Activated CD4-positive, alpha-beta T cell treated with anti-CD3 and anti-CD28 coated beads, Interleukin-2, amount 10 ng/mL, durations not matched to agents 24 days and 14 days (primary cell): ENCODE data around the gene BAIAP2L2. TPM values are rescaled to one million over a fixed set of nuclear protein-coding genes. Genes with fewer than 3 reads are reported as not detected.

Experiments
- DNase-seq: peaks from one replicate; pipeline ENCODE4 v3.0.0; 2022
- H3K27ac Mint-ChIP-seq: one replicate; pipeline ENCODE4 v1.8.0; 2022; ENCODE audit warnings: mild to moderate bottlenecking, mixed read lengths
- H3K27me3 Mint-ChIP-seq: one replicate; pipeline ENCODE4 v1.8.0; 2022; ENCODE audit warnings: mixed read lengths
- H3K36me3 Mint-ChIP-seq: one replicate; pipeline ENCODE4 v1.8.0; 2022; ENCODE audit warnings: low read depth, mild to moderate bottlenecking, mixed read lengths
- H3K4me1 Mint-ChIP-seq: one replicate; pipeline ENCODE4 v1.8.0; 2021; ENCODE audit warnings: mixed read lengths
- H3K4me3 Mint-ChIP-seq: one replicate; pipeline ENCODE4 v1.8.0; 2022; ENCODE audit warnings: mild to moderate bottlenecking, moderate library complexity, mixed read lengths
- H3K9me3 Mint-ChIP-seq: one replicate; pipeline ENCODE4 v1.8.0; 2021; ENCODE audit warnings: mixed read lengths
- intact Hi-C: fragments of 100-400 bp; cut with micrococcal nuclease; formaldehyde crosslinking; loops from one replicate; pipeline ENCODE4 v1.15.1; 2023
- total RNA-seq: library from RNA; stranded (reverse); gene quantifications from 2 replicates; pipeline ENCODE4 v1.2.3, GENCODE V29; 2022

Gene BAIAP2L2
- total RNA-seq, 1 donor from 2014 or later, result 0.19 TPM

GRCh38 chr22:38075961-38076360 is 34.5 kb downstream of the BAIAP2L2 start:
- intact Hi-C loops, result no loop called here
- no peak for DNase-seq
- no peak overlapping the region for H3K27ac Mint-ChIP-seq
- H3K4me3 Mint-ChIP-seq, result no peak overlapping the region
- peaks cover 16% of the 10 kb centered on the region for H3K27me3 Mint-ChIP-seq
- no peaks in the 10 kb centered on the region for H3K9me3 Mint-ChIP-seq
- no peaks in the 10 kb centered on the region for H3K36me3 Mint-ChIP-seq
- H3K4me1 Mint-ChIP-seq, result no peaks in the 10 kb centered on the region

- no peaks in the 10 kb centered on the region for H3K36me3 Mint-ChIP-seq
- intact Hi-C loops, result no loop called here
Measured at GRCh38 chr22:38075105-38075825, 35.2 kb downstream of the BAIAP2L2 start.

GRCh38 chr22:38074181-38075104 is 36.0 kb downstream of the BAIAP2L2 start:
- Mint-ChIP-seq H3K4me3 (no peak overlapping the region), H3K9me3 (no peaks in the 10 kb centered on the region), H3K36me3 (no peaks in the 10 kb centered on the region), H3K4me1 (no peaks in the 10 kb centered on the region), H3K27me3 (peaks cover 4% of the 10 kb centered on the region), H3K27ac (no peak overlapping the region)
- intact Hi-C loops, result no loop called here
- no peak for DNase-seq

More at GRCh38 chr22:38075105-38075825, 35.2 kb downstream of the BAIAP2L2 start:
- Mint-ChIP-seq H3K27me3 (peaks cover 12% of the 10 kb centered on the region), H3K27ac (no peak overlapping the region), H3K4me1 (no peaks in the 10 kb centered on the region), H3K4me3 (no peak overlapping the region), H3K9me3 (no peaks in the 10 kb centered on the region)
- DNase-seq, result no peak

- Mint-ChIP-seq H3K4me1 (no peaks in the 10 kb centered on the region), H3K27me3 (no peaks in the 10 kb centered on the region), H3K36me3 (no peaks in the 10 kb centered on the region), H3K4me3 (no peak overlapping the region), H3K9me3 (no peaks in the 10 kb centered on the region), H3K27ac (no peak overlapping the region)
- intact Hi-C loops, result no loop called here
- no peak for DNase-seq
Measured at GRCh38 chr22:38073150-38074130, 37.0 kb downstream of the BAIAP2L2 start.

GRCh38 chr22:38072322-38073149 is 37.9 kb downstream of the BAIAP2L2 start:
- Mint-ChIP-seq H3K36me3 (no peaks in the 10 kb centered on the region), H3K27me3 (no peaks in the 10 kb centered on the region), H3K4me3 (no peak overlapping the region)

GRCh38 chr22:38071421-38072321 is 38.8 kb downstream of the BAIAP2L2 start:
- H3K36me3 Mint-ChIP-seq, result no peaks in the 10 kb centered on the region
- H3K27me3 Mint-ChIP-seq, result no peaks in the 10 kb centered on the region
- no peaks in the 10 kb centered on the region for H3K9me3 Mint-ChIP-seq
- DNase-seq, result no peak
- H3K4me3 Mint-ChIP-seq, result no peak overlapping the region
- H3K4me1 Mint-ChIP-seq, result no peaks in the 10 kb centered on the region
- intact Hi-C loops, result no loop called here
- H3K27ac Mint-ChIP-seq, result no peak overlapping the region

More at GRCh38 chr22:38072322-38073149, 37.9 kb downstream of the BAIAP2L2 start:
- H3K4me1 Mint-ChIP-seq, result no peaks in the 10 kb centered on the region
- DNase-seq, result no peak
- intact Hi-C loops, result no loop called here
- no peak overlapping the region for H3K27ac Mint-ChIP-seq
- no peaks in the 10 kb centered on the region for H3K9me3 Mint-ChIP-seq

GRCh38 chr22:38070250-38070921 is 40.1 kb downstream of the BAIAP2L2 start:
- H3K27me3 Mint-ChIP-seq, result no peaks in the 10 kb centered on the region
- intact Hi-C loops, result no loop called here

GRCh38 chr22:38069372-38070249 is 40.9 kb downstream of the BAIAP2L2 start:
- Mint-ChIP-seq H3K4me3 (no peak overlapping the region), H3K9me3 (no peaks in the 10 kb centered on the region), H3K27me3 (no peaks in the 10 kb centered on the region), H3K4me1 (no peaks in the 10 kb centered on the region), H3K36me3 (no peaks in the 10 kb centered on the region), H3K27ac (no peak overlapping the region)
- DNase-seq, result no peak
- intact Hi-C loops, result no loop called here

More at GRCh38 chr22:38070250-38070921, 40.1 kb downstream of the BAIAP2L2 start:
- no peak overlapping the region for H3K4me3 Mint-ChIP-seq
- H3K4me1 Mint-ChIP-seq, result no peaks in the 10 kb centered on the region
- H3K27ac Mint-ChIP-seq, result no peak overlapping the region
- no peak for DNase-seq
- no peaks in the 10 kb centered on the region for H3K9me3 Mint-ChIP-seq
- H3K36me3 Mint-ChIP-seq, result no peaks in the 10 kb centered on the region

- Mint-ChIP-seq H3K9me3 (no peaks in the 10 kb centered on the region), H3K27me3 (no peaks in the 10 kb centered on the region), H3K27ac (no peak overlapping the region), H3K36me3 (no peaks in the 10 kb centered on the region), H3K4me1 (no peaks in the 10 kb centered on the region), H3K4me3 (no peak overlapping the region)
- no peak for DNase-seq
- intact Hi-C loops, result no loop called here
Measured at GRCh38 chr22:38068641-38069371, 41.7 kb downstream of the BAIAP2L2 start.

GRCh38 chr22:38067761-38068360 is 42.6 kb downstream of the BAIAP2L2 start:
- Mint-ChIP-seq H3K4me3 (no peak overlapping the region), H3K27me3 (no peaks in the 10 kb centered on the region), H3K36me3 (no peaks in the 10 kb centered on the region), H3K4me1 (no peaks in the 10 kb centered on the region), H3K9me3 (no peaks in the 10 kb centered on the region), H3K27ac (no peak overlapping the region)
- DNase-seq, result no peak
- intact Hi-C loops, result no loop called here
